Caco-2 (cell line): ENCODE measurements around the gene BABAM2. TPM values are rescaled to one million over a fixed set of nuclear protein-coding genes. Genes with fewer than 3 reads are reported as not detected.

ENCODE experiments used
- BruUV-seq: library from RNA; stranded (reverse); fragments of 400-500 nt; replicated peaks from 2 replicates; lab custom pipeline; 2021; lab: Mats Ljungman, UMichigan
- CTCF ChIA-PET: fragments of 300-600 bp; sonication (Branson Sonifier 250); formaldehyde crosslinking; loops from one replicate; lab custom pipeline; 2022; ENCODE audit warnings: antibody characterized with exemption; lab: Charles Lee
- POLR2A ChIA-PET: fragments of 300-600 bp; sonication (Branson Sonifier 250); formaldehyde crosslinking; loops from one replicate; lab custom pipeline; 2022; ENCODE audit warnings: antibody characterized with exemption; lab: Charles Lee
- DNase-seq, 2 experiments: peaks; one replicate each; pipeline versions ENCODE4 v3.0.0 to v3.0.0-alpha.2; 2020 to 2022
- H3K27me3 ChIP-seq: replicated peaks from 2 replicates; pipeline ENCODE4 v1.6.0; 2011; ENCODE audit warnings: low read length; ENCODE audit not compliant: control insufficient read depth, insufficient read depth
- H3K36me3 ChIP-seq: 2 replicates; pipeline ENCODE4 v1.5.1; 2011; ENCODE audit warnings: low read length; ENCODE audit not compliant: control insufficient read depth, insufficient read depth
- H3K4me1 ChIP-seq: fragments of 250-450 bp; sonication (Bioruptor Pico); 2 replicates; pipeline ENCODE4 v1.5.1; 2020; ENCODE audit warnings: mild to moderate bottlenecking
- H3K4me3 ChIP-seq: 2 replicates; pipeline ENCODE4 v1.5.1; 2011; ENCODE audit warnings: low read depth, mild to moderate bottlenecking, control low read depth, low read length
- H3K9me3 ChIP-seq: fragments of 250-450 bp; sonication (Bioruptor Pico); 2 replicates; pipeline ENCODE4 v1.5.1; 2020; ENCODE audit warnings: mild to moderate bottlenecking, moderate library complexity
- H3K27ac Mint-ChIP-seq: one replicate; pipeline ENCODE4 v1.8.0; 2022; ENCODE audit warnings: mixed read lengths; ENCODE audit not compliant: unreplicated experiment
- H3K27me3 Mint-ChIP-seq: one replicate; pipeline ENCODE4 v1.8.0; 2022; ENCODE audit warnings: mixed read lengths; ENCODE audit not compliant: insufficient read depth, unreplicated experiment
- H3K36me3 Mint-ChIP-seq: one replicate; pipeline ENCODE4 v1.8.0; 2022; ENCODE audit warnings: mild to moderate bottlenecking, mixed read lengths; ENCODE audit not compliant: insufficient read depth, unreplicated experiment
- H3K4me1 Mint-ChIP-seq: one replicate; pipeline ENCODE4 v1.8.0; 2022; ENCODE audit warnings: low read depth, mixed read lengths; ENCODE audit not compliant: unreplicated experiment
- H3K4me3 Mint-ChIP-seq: one replicate; pipeline ENCODE4 v1.8.0; 2022; ENCODE audit warnings: mild to moderate bottlenecking, moderate library complexity, mixed read lengths; ENCODE audit not compliant: unreplicated experiment
- H3K9me3 Mint-ChIP-seq: one replicate; pipeline ENCODE4 v1.8.0; 2022; ENCODE audit warnings: mixed read lengths; ENCODE audit not compliant: unreplicated experiment
- CTCF ChIP-seq, 2 experiments: fragments of 200-600 bp in 1 of 2; IDR thresholded peaks; 1 replicate in 1 of 2; 2 replicates in 1 of 2; pipeline versions ENCODE4 v1.5.1 to v1.8.0; 2011 to 2022; ENCODE audit warnings: antibody characterized with exemption in 1 of 2, control low read depth in 1 of 2, inconsistent platforms in 1 of 2, low read depth in 1 of 2, low read length in 1 of 2, mild to moderate bottlenecking in 1 of 2, moderate library complexity in 1 of 2; ENCODE audit not compliant: insufficient read depth in 1 of 2, severe bottlenecking in 1 of 2, unreplicated experiment in 1 of 2
- intact Hi-C: fragments of 100-400 bp; cut with micrococcal nuclease; formaldehyde crosslinking; loops from one replicate; pipeline ENCODE4 v1.10.0; 2022; ENCODE audit not compliant: unreplicated experiment
- total RNA-seq: library from RNA; stranded (reverse); gene quantifications from 2 replicates; pipeline ENCODE4 v1.2.3, GENCODE V29; 2022

BABAM2 gene
- total RNA-seq, 1 experiment from 2014 or later, result 57.3 TPM

GRCh38 chr2:28374331-28374730 lies 483.8 kb downstream of the BABAM2 start:
- Histone ChIP-seq H3K36me3 (no peaks in the 10 kb centered on the region), H3K9me3 (no peaks in the 10 kb centered on the region), H3K4me3 (no peak overlapping the region), H3K27me3 (no peaks in the 10 kb centered on the region), H3K4me1 (peaks cover 24% of the 10 kb centered on the region)
- POLR2A ChIA-PET, result no interaction called here
- Mint-ChIP-seq H3K4me1 (no peaks in the 10 kb centered on the region), H3K36me3 (no peaks in the 10 kb centered on the region), H3K4me3 (no peak overlapping the region), H3K27me3 (no peaks in the 10 kb centered on the region), H3K9me3 (no peaks in the 10 kb centered on the region), H3K27ac (no peak overlapping the region)
- intact Hi-C loops, result no loop called here
- BruUV-seq, result no TSS peak
- CTCF ChIA-PET, result no interaction called here
- DNase-seq, result no peak
- no peak for TF ChIP-seq CTCF (IDR thresholded peaks at IDR 0.05; ENCODE audit: insufficient read depth in 1 of 2, low read depth in 1 of 2, low read length in 1 of 2, severe bottlenecking in 1 of 2, unreplicated experiment in 1 of 2)

- Histone ChIP-seq H3K36me3 (no peaks in the 10 kb centered on the region), H3K9me3 (no peaks in the 10 kb centered on the region), H3K4me1 (peaks cover 24% of the 10 kb centered on the region), H3K4me3 (no peak overlapping the region), H3K27me3 (no peaks in the 10 kb centered on the region)
- Mint-ChIP-seq H3K9me3 (no peaks in the 10 kb centered on the region), H3K36me3 (no peaks in the 10 kb centered on the region), H3K27me3 (no peaks in the 10 kb centered on the region), H3K27ac (no peak overlapping the region), H3K4me1 (no peaks in the 10 kb centered on the region), H3K4me3 (no peak overlapping the region)
- ChIA-PET CTCF (no interaction called here), POLR2A (no interaction called here)
- TF ChIP-seq CTCF (IDR thresholded peaks at IDR 0.05; ENCODE audit: insufficient read depth in 1 of 2, low read depth in 1 of 2, low read length in 1 of 2, severe bottlenecking in 1 of 2, unreplicated experiment in 1 of 2), result no peak
- BruUV-seq, result no TSS peak
- intact Hi-C loops, result no loop called here
- no peak for DNase-seq
These were observed 484.7 kb downstream of the BABAM2 start for GRCh38 chr2:28375236-28375635.

- CTCF ChIA-PET, result interaction anchor here (0.6 kb wide), 1 partner anchor 139 kb away, joined by 4 read pairs; no protein-coding TSS in a partner anchor
These were observed 485.5 kb downstream of the BABAM2 start for GRCh38 chr2:28375742-28376631.

More at GRCh38 chr2:28375742-28376631, 485.5 kb downstream of the BABAM2 start:
- POLR2A ChIA-PET, result no interaction called here
- no peaks in the 10 kb centered on the region for H3K4me1 Mint-ChIP-seq
- H3K9me3 Mint-ChIP-seq, result no peaks in the 10 kb centered on the region
- intact Hi-C loops, result no loop called here
- no peak for DNase-seq
- no peak overlapping the region for H3K4me3 Mint-ChIP-seq
- Histone ChIP-seq H3K4me3 (no peak overlapping the region), H3K9me3 (no peaks in the 10 kb centered on the region), H3K27me3 (no peaks in the 10 kb centered on the region), H3K4me1 (peaks cover 27% of the 10 kb centered on the region), H3K36me3 (no peaks in the 10 kb centered on the region)
- no peaks in the 10 kb centered on the region for H3K36me3 Mint-ChIP-seq
- no peaks in the 10 kb centered on the region for H3K27me3 Mint-ChIP-seq
- BruUV-seq, result no TSS peak
- no peak for TF ChIP-seq CTCF (IDR thresholded peaks at IDR 0.05; ENCODE audit: insufficient read depth in 1 of 2, low read depth in 1 of 2, low read length in 1 of 2, severe bottlenecking in 1 of 2, unreplicated experiment in 1 of 2)
- H3K27ac Mint-ChIP-seq, result no peak overlapping the region
